HCT116 (cell line): ENCODE results near the gene KIF5C. TPM values are rescaled to one million over a fixed set of nuclear protein-coding genes. Genes with fewer than 3 reads are reported as not detected.

ENCODE experiments used
- ATAC-seq: fragments of 200-7000 bp; cut with Tn5 transposase; 2 replicates; pipeline ENCODE4 v1.9.1; 2020; ENCODE audit warnings: mild to moderate bottlenecking, moderate library complexity
- BruUV-seq: library from RNA; stranded (reverse); fragments of 400-500 nt; replicated peaks from 2 replicates; lab custom pipeline; 2021; lab: Mats Ljungman, UMichigan
- CTCF ChIA-PET: fragments of 300-600 bp; sonication (Branson Sonifier 250); formaldehyde crosslinking; loops from one replicate; lab custom pipeline; 2021; ENCODE audit warnings: antibody characterized with exemption; lab: Charles Lee
- POLR2A ChIA-PET: fragments of 300-600, 350-600 bp; sonication (Branson Sonifier 250); formaldehyde crosslinking; loops from one replicate; lab custom pipeline; 2021; ENCODE audit warnings: antibody characterized with exemption; lab: Charles Lee
- RAD21 ChIA-PET, 2 experiments: fragments of 300-600 bp; sonication (Branson Sonifier 250); formaldehyde crosslinking; loops; one replicate each; lab custom pipeline; 2023; ENCODE audit warnings: low total read pairs in 2 of 2; ENCODE audit not compliant: uncharacterized antibody in 2 of 2, unreplicated experiment in 2 of 2, low non-redundant PET in 1 of 2; lab: Charles Lee
- DNase-seq: peaks from one replicate; pipeline ENCODE4 v3.0.0-alpha.2; 2010; ENCODE audit warnings: low read depth, low spot score
- H2AFZ ChIP-seq: fragments of 200-600 bp; shearing (Covaris generic), sonication (generic); 2 replicates; pipeline ENCODE4 v1.6.1; 2017; ENCODE audit warnings: low read depth, mixed run types, mixed read lengths, antibody characterized with exemption, low read length; ENCODE audit not compliant: poor library complexity, severe bottlenecking
- H3K27ac ChIP-seq: 2 replicates; pipeline ENCODE4 v1.5.1; 2012; ENCODE audit warnings: low read depth, low read length
- H3K27me3 ChIP-seq: fragments of 200-600 bp; sonication (generic); 2 replicates; pipeline ENCODE4 v1.6.1; 2016; ENCODE audit warnings: mixed run types, low read length, mixed read lengths; ENCODE audit not compliant: insufficient read depth
- H3K36me3 ChIP-seq, 2 experiments: fragments of 200-500 bp in 1 of 2; fragments of 200-600 bp in 1 of 2; sonication (Bioruptor generic) in 1 of 2; sonication (generic) in 1 of 2; 2 replicates each; pipeline versions ENCODE4 v1.5.1 to v1.6.1; 2014 to 2016; ENCODE audit warnings: low read length in 2 of 2, inconsistent platforms in 1 of 2, mixed read lengths in 1 of 2, mixed run types in 1 of 2; ENCODE audit not compliant: insufficient read depth in 2 of 2, control insufficient read depth in 1 of 2
- H3K4me1 ChIP-seq, 2 experiments: fragments of 200-600 bp in 1 of 2; sonication (generic) in 1 of 2; 2 replicates each; pipeline versions ENCODE4 v1.5.1 to v1.6.1; 2012 to 2017; ENCODE audit warnings: low read length in 2 of 2, inconsistent platforms in 1 of 2, mild to moderate bottlenecking in 1 of 2, mixed read lengths in 1 of 2, mixed run types in 1 of 2, moderate library complexity in 1 of 2; ENCODE audit not compliant: insufficient read depth in 2 of 2, control insufficient read depth in 1 of 2
- H3K4me2 ChIP-seq: fragments of 200-600 bp; sonication (generic); 2 replicates; pipeline ENCODE4 v1.6.1; 2017; ENCODE audit warnings: mixed run types, low read length, mixed read lengths
- H3K4me3 ChIP-seq, 2 experiments: fragments of 200-600 bp in 1 of 2; sonication (generic) in 1 of 2; replicated peaks in 1 of 2; 2 replicates each; pipeline ENCODE4 v1.5.1; 2011 to 2016; ENCODE audit warnings: low read length in 2 of 2, control low read depth in 1 of 2, low read depth in 1 of 2, mild to moderate bottlenecking in 1 of 2, mixed read lengths in 1 of 2, mixed run types in 1 of 2
- H3K79me2 ChIP-seq: fragments of 200-600 bp; sonication (generic); 2 replicates; pipeline ENCODE4 v1.6.1; 2017; ENCODE audit warnings: mild to moderate bottlenecking, mixed run types, low read length, moderate library complexity, mixed read lengths; ENCODE audit not compliant: insufficient read depth
- H3K9ac ChIP-seq: fragments of 200-600 bp; sonication (generic); 2 replicates; pipeline ENCODE4 v1.6.1; 2016; ENCODE audit warnings: low read length, mixed read lengths
- H3K9me2 ChIP-seq: fragments of 200-600 bp; sonication (generic), shearing (Covaris generic); 2 replicates; pipeline ENCODE4 v1.6.1; 2017; ENCODE audit warnings: mixed run types, mild to moderate bottlenecking, moderate library complexity; ENCODE audit not compliant: insufficient read depth
- H3K9me3 ChIP-seq, 2 experiments: fragments of 200-500 bp in 1 of 2; fragments of 200-600 bp in 1 of 2; sonication (Bioruptor generic) in 1 of 2; sonication (generic) in 1 of 2; 2 replicates each; pipeline ENCODE4 v1.6.1; 2014 to 2017; ENCODE audit warnings: low read length in 2 of 2, mixed read lengths in 2 of 2, inconsistent platforms in 1 of 2, low read depth in 1 of 2, mild to moderate bottlenecking in 1 of 2, mixed run types in 1 of 2, moderate library complexity in 1 of 2; ENCODE audit not compliant: control insufficient read depth in 1 of 2, insufficient read depth in 1 of 2
- H4K20me1 ChIP-seq: fragments of 200-600 bp; sonication (generic), shearing (Covaris generic); 2 replicates; pipeline ENCODE4 v1.6.1; 2017; ENCODE audit warnings: mixed run types, mild to moderate bottlenecking, moderate library complexity; ENCODE audit not compliant: insufficient read depth
- ATF3 ChIP-seq: IDR thresholded peaks from 2 replicates; pipeline ENCODE4 v1.6.1; 2012
- CBX3 ChIP-seq: IDR thresholded peaks from 2 replicates; pipeline ENCODE4 v1.6.1; 2012; ENCODE audit warnings: low read depth
- CEBPB ChIP-seq: IDR thresholded peaks from 2 replicates; pipeline ENCODE4 v1.6.1; 2012; ENCODE audit warnings: low read depth
- CTCF ChIP-seq, 3 experiments: fragments of 200-600 bp in 1 of 3; sonication (generic) in 1 of 3; IDR thresholded peaks in 2 of 3; conservative IDR thresholded peaks in 1 of 3; 2 replicates each; pipeline ENCODE4 v1.5.1; 2012 to 2017; ENCODE audit warnings: low read depth in 2 of 3, low read length in 2 of 3, antibody characterized with exemption in 1 of 3, borderline replicate concordance in 1 of 3, control low read depth in 1 of 3, mild to moderate bottlenecking in 1 of 3, mixed read lengths in 1 of 3, mixed run types in 1 of 3, moderate library complexity in 1 of 3; ENCODE audit not compliant: insufficient read depth in 1 of 3
- EGR1 ChIP-seq: IDR thresholded peaks from 2 replicates; pipeline ENCODE4 v1.6.1; 2012; ENCODE audit warnings: low read depth
- ELF1 ChIP-seq: IDR thresholded peaks from 2 replicates; pipeline ENCODE4 v1.6.1; 2012; ENCODE audit warnings: low read depth, borderline replicate concordance
- FOSL1 ChIP-seq: IDR thresholded peaks from 2 replicates; pipeline ENCODE4 v1.6.1; 2012; ENCODE audit warnings: low read depth
- JUND ChIP-seq: IDR thresholded peaks from 2 replicates; pipeline ENCODE4 v1.6.1; 2012
- MAX ChIP-seq: IDR thresholded peaks from 2 replicates; pipeline ENCODE4 v1.6.1; 2012
- POLR2A ChIP-seq: IDR thresholded peaks from 2 replicates; pipeline ENCODE4 v1.7.0; 2011; ENCODE audit warnings: borderline replicate concordance; ENCODE audit not compliant: insufficient read depth, insufficient read length; ENCODE audit errors: extremely low read depth
- POLR2AphosphoS5 ChIP-seq: IDR thresholded peaks from 2 replicates; pipeline ENCODE4 v1.6.1; 2011; ENCODE audit warnings: mild to moderate bottlenecking, low read depth, low read length, moderate library complexity
- RAD21 ChIP-seq: IDR thresholded peaks from 2 replicates; pipeline ENCODE4 v1.6.1; 2012; ENCODE audit warnings: low read depth, mild to moderate bottlenecking
- SRF ChIP-seq: IDR thresholded peaks from 2 replicates; pipeline ENCODE4 v1.6.1; 2012; ENCODE audit warnings: low read depth
- TCF7L2 ChIP-seq: IDR thresholded peaks from 2 replicates; pipeline ENCODE4 v1.7.0; 2011; ENCODE audit warnings: borderline replicate concordance, inconsistent platforms; ENCODE audit not compliant: insufficient read depth, insufficient read length; ENCODE audit errors: extremely low read depth
- YY1 ChIP-seq: IDR thresholded peaks from 2 replicates; pipeline ENCODE4 v1.6.1; 2011; ENCODE audit warnings: low read length, low read depth, moderate library complexity, mild to moderate bottlenecking; ENCODE audit not compliant: insufficient replicate concordance; ENCODE audit errors: extremely low read depth
- ZBTB33 ChIP-seq: IDR thresholded peaks from 2 replicates; pipeline ENCODE4 v1.6.1; 2011; ENCODE audit warnings: mild to moderate bottlenecking, low read length, moderate library complexity; ENCODE audit not compliant: insufficient replicate concordance; ENCODE audit errors: extremely low read depth
- ZFX ChIP-seq: fragments of 450-650 bp; IDR thresholded peaks from 2 replicates; pipeline ENCODE4 v1.6.1; 2017
- ZNF274 ChIP-seq: fragments of 200-500 bp; sonication (Bioruptor generic); IDR thresholded peaks from 2 replicates; pipeline ENCODE4 v1.6.1; 2014; ENCODE audit warnings: mild to moderate bottlenecking, low read depth, low read length, inconsistent platforms
- intact Hi-C: fragments of 100-400 bp; cut with micrococcal nuclease; formaldehyde crosslinking; loops from 2 replicates; pipeline ENCODE4 v1.10.0; 2022
- total RNA-seq: library from RNA; stranded (reverse); gene quantifications from one replicate; pipeline ENCODE4 v1.2.1, GENCODE V29; 2021; ENCODE audit not compliant: unreplicated experiment

The KIF5C gene
- total RNA-seq, 1 experiment from 2014 or later: 6.5 TPM

- Histone ChIP-seq H3K4me1 (no peaks in the 10 kb centered on the region), H4K20me1 (no peaks in the 10 kb centered on the region), H2AFZ (no peak overlapping the region), H3K27ac (no peak overlapping the region), H3K79me2 (no peaks in the 10 kb centered on the region), H3K4me2 (no peak overlapping the region), H3K36me3 (no peaks in the 10 kb centered on the region), H3K4me3 (no peak overlapping the region), H3K9me3 (no peaks in the 10 kb centered on the region), H3K9ac (no peak overlapping the region), H3K27me3 (no peaks in the 10 kb centered on the region), H3K9me2 (no peaks in the 10 kb centered on the region)
- ChIA-PET POLR2A (no interaction called here), CTCF (no interaction called here), RAD21 (no interaction called here)
- no TSS peak for BruUV-seq
- DNase-seq: no peak
- no peak for ATAC-seq
- intact Hi-C loops: no loop called here
- TF ChIP-seq SRF (no peak), POLR2AphosphoS5 (no peak), MAX (no peak), RAD21 (no peak)
Observed at GRCh38 chr2:148969659-148970061, 94.6 kb downstream of the KIF5C start.

- no TSS peak for BruUV-seq
- Histone ChIP-seq H3K9me2 (no peaks in the 10 kb centered on the region), H4K20me1 (no peaks in the 10 kb centered on the region), H3K4me2 (no peak overlapping the region), H3K9ac (no peak overlapping the region), H3K4me3 (no peak overlapping the region), H3K36me3 (no peaks in the 10 kb centered on the region), H3K27me3 (no peaks in the 10 kb centered on the region), H3K9me3 (no peaks in the 10 kb centered on the region), H2AFZ (no peak overlapping the region), H3K27ac (no peak overlapping the region), H3K4me1 (no peaks in the 10 kb centered on the region), H3K79me2 (no peaks in the 10 kb centered on the region)
- DNase-seq (no peak), ATAC-seq (no peak)
- RAD21 ChIA-PET: no interaction called here
- TF ChIP-seq ZBTB33 (no peak), POLR2A (no peak), TCF7L2 (no peak), FOSL1 (no peak), MAX (no peak), ZFX (no peak), JUND (no peak), EGR1 (no peak), RAD21 (no peak), CBX3 (no peak), ELF1 (no peak), ZNF274 (no peak), YY1 (no peak), CTCF (IDR thresholded peaks at IDR 0.05 in 2 of 3, conservative IDR thresholded peaks at IDR 0.05 in 1 of 3; ENCODE audit: borderline replicate concordance in 1 of 3, insufficient read depth in 1 of 3, low read depth in 2 of 3, low read length in 2 of 3) (no peak), ATF3 (no peak), CEBPB (no peak)
- intact Hi-C loops: no loop called here
- POLR2A ChIA-PET: no interaction called here
- CTCF ChIA-PET: no interaction called here
Observed at GRCh38 chr2:148970385-148970784, 95.4 kb downstream of the KIF5C start.
